ENCODE results near the gene PSD4.
A peak's percentile ranks its signal among the peaks of the same experiment; 100 is the strongest.

The PSD4 gene

GRCh38 chr2:113184531-113185230 is 10.9 kb downstream of the PSD4 start:
- in situ Hi-C loops (cut with MboI; ENCODE audit: low pct_unique_long_range_greater_than_20kb, low sequenced_read_pairs, unreplicated experiment) = loop anchor here (5.0 kb wide), 1 partner anchor 42 kb away; no protein-coding TSS in a partner anchor
- no peak for TF ChIP-seq CTCF (IDR thresholded peaks at IDR 0.05; ENCODE audit: extremely low read depth, insufficient read depth, missing control alignments)
- no peak for DNase-seq (ENCODE audit: low spot score)

- DNase-seq (ENCODE audit: low spot score) = no peak
- no peak for TF ChIP-seq CTCF (IDR thresholded peaks at IDR 0.05; ENCODE audit: extremely low read depth, insufficient read depth, missing control alignments)
- in situ Hi-C loops (cut with MboI; ENCODE audit: low pct_unique_long_range_greater_than_20kb, low sequenced_read_pairs, unreplicated experiment) = no loop called here
These were observed 12.1 kb downstream of the PSD4 start for GRCh38 chr2:113185664-113186432.

GRCh38 chr2:113186433-113186796 is 12.6 kb downstream of the PSD4 start:
- TF ChIP-seq CTCF (IDR thresholded peaks at IDR 0.05; ENCODE audit: extremely low read depth, insufficient read depth, missing control alignments) = no peak
- no peak for DNase-seq (ENCODE audit: low spot score)
- in situ Hi-C loops (cut with MboI; ENCODE audit: low pct_unique_long_range_greater_than_20kb, low sequenced_read_pairs, unreplicated experiment) = no loop called here

- no peak for DNase-seq (ENCODE audit: low spot score)
- in situ Hi-C loops (cut with MboI; ENCODE audit: low pct_unique_long_range_greater_than_20kb, low sequenced_read_pairs, unreplicated experiment) = no loop called here
- TF ChIP-seq CTCF (IDR thresholded peaks at IDR 0.05; ENCODE audit: extremely low read depth, insufficient read depth, missing control alignments) = no peak
These were observed 14.0 kb downstream of the PSD4 start for GRCh38 chr2:113187771-113188170.

- no peak for DNase-seq (ENCODE audit: low spot score)
- TF ChIP-seq CTCF (IDR thresholded peaks at IDR 0.05; ENCODE audit: extremely low read depth, insufficient read depth, missing control alignments) = no peak
- in situ Hi-C loops (cut with MboI; ENCODE audit: low pct_unique_long_range_greater_than_20kb, low sequenced_read_pairs, unreplicated experiment) = no loop called here
These were observed 17.1 kb downstream of the PSD4 start for GRCh38 chr2:113190871-113191270.

- peak; percentile 4 for TF ChIP-seq CTCF (IDR thresholded peaks at IDR 0.05; ENCODE audit: extremely low read depth, insufficient read depth, missing control alignments)
- in situ Hi-C loops (cut with MboI; ENCODE audit: low pct_unique_long_range_greater_than_20kb, low sequenced_read_pairs, unreplicated experiment) = no loop called here
- DNase-seq (ENCODE audit: low spot score) = no peak
These were observed 18.8 kb downstream of the PSD4 start for GRCh38 chr2:113192459-113193100.
